Cerebellar cortex (tissue), 1 donor: ENCODE results near the gene WDR72.
A peak's percentile ranks its signal among the peaks of the same experiment; 100 is the strongest.
"Not testable (repeated sequence)": the region's sequence is repeated elsewhere in the genome, so short reads cannot be mapped to it uniquely, and the experiment has no call there.

ENCODE experiments used
- DNase-seq: peaks from one replicate; pipeline ENCODE4 v3.0.0-alpha.2; 2015; ENCODE audit warnings: low spot score

WDR72 gene

DNA sequence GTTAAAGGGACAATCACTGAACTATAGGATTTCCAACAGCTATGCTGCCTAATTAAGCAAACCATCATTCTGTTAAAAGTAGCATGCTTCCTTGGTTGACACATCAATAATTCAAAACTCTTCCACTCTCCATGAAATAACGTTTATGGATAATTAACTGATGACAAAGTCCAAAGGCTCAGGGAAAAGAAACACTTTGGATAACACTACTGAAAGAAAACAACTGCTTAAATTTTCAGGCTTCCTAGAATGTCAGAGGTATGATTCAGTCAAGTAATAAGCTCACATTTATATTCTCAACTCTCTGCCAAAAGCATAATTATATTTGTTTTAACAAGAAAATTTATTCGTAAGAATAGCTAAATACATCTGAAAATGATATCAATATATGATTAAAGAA, 49.6 kb downstream of the WDR72 start:
- no peak for DNase-seq

- DNase-seq: no peak
These were observed 64.1 kb downstream of the WDR72 start for GRCh38 chr15:53695365-53695764.

DNA sequence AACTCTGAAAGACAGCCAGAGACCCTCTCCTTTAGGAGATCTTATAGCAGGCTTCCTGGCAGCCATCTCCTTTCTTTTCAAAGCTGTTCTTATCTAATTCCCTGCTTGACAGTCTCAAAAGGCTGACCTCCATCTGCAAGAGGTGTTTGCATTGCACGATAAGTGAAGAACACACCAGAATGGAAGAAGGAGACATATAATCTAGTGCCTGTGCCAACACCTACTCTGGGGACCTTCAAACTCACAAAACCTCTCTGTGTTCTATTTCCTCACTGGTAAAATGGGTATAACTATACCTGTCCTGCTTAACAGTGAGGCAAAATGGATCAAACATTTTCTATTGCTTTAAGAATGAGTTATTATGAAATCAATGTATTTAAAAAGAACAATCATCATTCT, 65.0 kb downstream of the WDR72 start:
- DNase-seq: no peak

DNA sequence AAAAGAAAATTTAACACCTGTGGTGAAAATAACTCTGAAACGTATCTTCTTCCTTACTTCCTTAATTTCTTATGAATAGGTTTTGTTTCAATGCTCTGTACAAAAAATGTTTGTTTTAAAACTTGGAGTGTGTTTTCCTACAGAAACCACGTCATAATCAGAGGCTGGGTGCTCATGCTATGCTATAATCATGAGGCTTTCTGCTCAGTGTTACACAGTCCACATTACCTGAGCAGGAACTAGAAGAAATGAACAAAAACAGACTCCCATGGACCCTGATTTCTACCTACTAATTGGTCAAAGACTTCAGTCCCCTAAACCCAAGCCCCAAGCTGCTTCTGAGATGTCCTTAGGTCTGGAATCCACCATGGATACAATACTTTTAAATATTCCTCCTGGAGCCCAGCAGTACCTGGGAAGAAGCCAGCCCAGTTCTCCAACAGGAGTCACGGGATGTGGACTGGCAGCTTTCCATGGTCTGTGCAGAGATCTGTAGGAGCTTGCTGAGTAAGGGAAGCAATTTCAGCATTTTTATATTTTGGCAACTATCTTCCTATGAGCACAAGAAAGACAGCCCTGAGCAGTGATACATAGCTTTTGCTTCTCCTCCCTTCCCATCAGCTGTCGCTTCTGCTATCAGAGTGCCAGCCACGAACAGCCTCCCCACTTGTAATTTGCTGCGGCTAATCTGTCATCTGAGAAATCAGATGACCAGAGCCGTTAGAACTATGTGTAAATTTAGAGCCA, 65.6 kb downstream of the WDR72 start:
- DNase-seq: peak; percentile 62

DNA sequence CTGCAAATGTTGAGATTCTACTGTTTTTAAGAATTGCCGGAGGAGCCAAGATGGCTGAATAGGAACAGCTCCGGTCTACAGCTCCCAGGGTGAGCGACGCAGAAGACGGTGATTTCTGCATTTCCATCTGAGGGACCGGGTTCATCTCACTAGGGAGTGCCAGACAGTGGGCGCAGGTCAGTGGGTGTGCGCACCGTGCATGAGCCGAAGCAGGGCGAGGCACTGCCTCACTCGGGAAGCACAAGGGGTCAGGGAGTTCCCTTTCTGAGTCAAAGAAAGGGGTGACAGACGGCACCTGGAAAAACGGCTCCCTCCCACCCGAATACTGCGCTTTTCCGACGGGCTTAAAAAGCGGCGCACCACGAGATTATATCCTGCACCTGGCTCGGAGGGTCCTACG, 75.3 kb downstream of the WDR72 start:
- DNase-seq: not testable (repeated sequence)

DNA sequence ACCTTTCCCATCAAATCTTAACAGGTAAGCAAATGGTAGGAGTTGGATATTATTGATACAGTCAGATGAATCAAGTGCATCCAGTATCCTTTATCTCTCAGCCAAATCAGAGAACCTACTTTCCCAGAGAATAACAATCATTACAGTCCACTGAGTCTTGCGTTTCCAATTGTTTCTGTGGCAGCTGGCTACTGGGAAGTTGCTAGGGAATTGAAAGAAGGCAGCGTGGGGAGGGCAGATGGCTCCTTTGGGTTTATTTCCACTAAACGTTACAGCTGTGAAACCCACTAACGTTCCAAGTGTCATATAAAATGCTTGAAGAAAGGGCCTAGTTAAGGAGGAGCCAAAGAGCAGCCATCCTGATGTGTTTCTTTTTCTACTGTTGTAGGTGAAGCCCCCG, 78.4 kb downstream of the WDR72 start:
- no peak for DNase-seq

GRCh38 chr15:53675832-53676231, 83.6 kb downstream of the WDR72 start:
- no peak for DNase-seq

- DNase-seq: no peak
These were observed 87.9 kb downstream of the WDR72 start for GRCh38 chr15:53671545-53671944.

- DNase-seq: no peak
These were observed 88.8 kb downstream of the WDR72 start for GRCh38 chr15:53670701-53671100.

GRCh38 chr15:53665930-53666329, 93.5 kb downstream of the WDR72 start:
- no peak for DNase-seq

GRCh38 chr15:53658827-53659555, 100.5 kb downstream of the WDR72 start:
- DNase-seq: no peak

DNA sequence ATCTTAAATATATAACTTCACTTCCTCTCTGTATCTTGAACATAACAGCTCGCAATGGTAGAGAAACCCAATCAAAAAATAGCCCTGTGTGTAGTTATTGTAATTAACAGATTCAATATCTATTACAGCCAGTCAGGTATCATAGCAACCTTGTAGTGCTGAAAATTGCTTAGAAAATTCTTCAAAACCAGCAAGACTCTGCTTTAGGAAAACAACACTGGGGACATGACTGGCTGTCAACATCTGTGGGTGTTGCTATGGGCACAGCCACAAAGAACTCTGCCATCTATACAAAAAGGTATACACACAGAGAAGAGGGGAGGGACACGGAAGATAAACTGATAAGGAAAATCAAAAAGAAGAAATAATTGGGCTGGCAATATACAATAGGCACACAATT, 101.2 kb downstream of the WDR72 start:
- no peak for DNase-seq

DNA sequence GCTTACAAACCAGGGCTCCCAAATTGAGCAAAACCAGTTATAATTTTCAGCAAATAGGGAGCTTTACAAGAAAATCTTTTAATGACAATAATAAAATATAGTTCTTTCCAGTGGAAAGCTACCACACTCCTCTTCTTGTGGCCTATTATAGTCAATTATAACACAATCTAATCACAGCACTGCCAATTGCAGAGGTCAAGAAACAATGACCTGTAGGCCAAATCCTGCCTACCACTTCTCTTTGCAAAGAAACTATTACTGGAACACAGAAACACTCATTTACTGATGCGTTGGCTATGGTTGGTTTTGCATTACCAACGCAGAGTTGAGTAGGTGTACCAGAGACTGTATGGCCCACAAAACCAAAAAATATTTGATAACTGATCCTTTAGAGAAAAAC, 110.5 kb downstream of the WDR72 start:
- no peak for DNase-seq

GRCh38 chr15:53644660-53645059, 114.8 kb downstream of the WDR72 start:
- no peak for DNase-seq

DNA sequence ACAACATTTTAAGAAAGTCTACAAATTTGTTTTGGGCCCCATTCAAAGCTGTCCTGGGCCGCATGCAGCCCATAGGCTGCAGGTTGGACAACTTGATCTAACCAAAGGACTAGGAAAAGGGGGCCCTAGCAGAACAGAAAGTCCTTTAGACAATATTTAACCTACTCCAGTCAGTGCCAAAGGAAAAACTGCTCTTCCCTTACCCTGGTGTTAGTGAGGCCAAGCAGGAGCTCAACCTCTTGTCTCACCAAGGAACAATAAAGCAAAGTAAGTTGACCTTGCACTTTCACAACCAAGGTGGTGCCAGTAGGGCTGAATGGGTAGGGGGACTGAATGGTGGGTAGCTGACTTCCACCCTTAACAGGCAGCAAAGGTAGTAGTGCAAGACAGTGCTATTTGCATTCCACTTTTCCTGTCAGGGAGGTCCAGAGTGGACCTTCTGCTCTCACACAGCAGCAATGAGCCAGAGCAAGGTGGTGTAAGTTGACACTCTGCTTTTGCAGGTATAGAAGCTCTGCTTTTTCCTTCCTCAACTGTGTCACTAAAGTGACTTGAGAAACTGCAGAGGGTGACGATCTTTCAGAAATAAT, 124.9 kb downstream of the WDR72 start:
- no peak for DNase-seq

GRCh38 chr15:53627279-53627678, 132.2 kb downstream of the WDR72 start:
- no peak for DNase-seq

GRCh38 chr15:53625962-53626845, 133.3 kb downstream of the WDR72 start:
- no peak for DNase-seq

DNA sequence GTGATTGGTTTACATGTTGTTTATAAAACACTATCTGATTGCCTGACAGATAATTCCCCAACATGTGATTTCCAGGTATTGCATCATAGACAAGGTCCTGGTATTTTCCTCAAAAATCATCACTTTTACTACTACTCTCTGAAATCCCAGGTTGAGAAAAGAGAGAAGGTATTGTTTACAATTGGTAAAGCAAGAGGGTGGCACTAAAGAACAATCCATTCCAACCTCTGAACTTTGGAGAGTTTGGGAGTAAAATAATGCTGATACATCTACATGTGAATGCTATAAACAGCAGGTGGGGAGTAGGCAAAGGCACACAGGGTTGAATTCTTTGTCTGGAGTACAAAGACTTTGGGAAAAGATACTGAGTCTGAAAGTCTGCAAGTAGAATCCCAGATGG, 134.2 kb downstream of the WDR72 start:
- no peak for DNase-seq

GRCh38 chr15:53618461-53618860, 141.0 kb downstream of the WDR72 start:
- DNase-seq: no peak

DNA sequence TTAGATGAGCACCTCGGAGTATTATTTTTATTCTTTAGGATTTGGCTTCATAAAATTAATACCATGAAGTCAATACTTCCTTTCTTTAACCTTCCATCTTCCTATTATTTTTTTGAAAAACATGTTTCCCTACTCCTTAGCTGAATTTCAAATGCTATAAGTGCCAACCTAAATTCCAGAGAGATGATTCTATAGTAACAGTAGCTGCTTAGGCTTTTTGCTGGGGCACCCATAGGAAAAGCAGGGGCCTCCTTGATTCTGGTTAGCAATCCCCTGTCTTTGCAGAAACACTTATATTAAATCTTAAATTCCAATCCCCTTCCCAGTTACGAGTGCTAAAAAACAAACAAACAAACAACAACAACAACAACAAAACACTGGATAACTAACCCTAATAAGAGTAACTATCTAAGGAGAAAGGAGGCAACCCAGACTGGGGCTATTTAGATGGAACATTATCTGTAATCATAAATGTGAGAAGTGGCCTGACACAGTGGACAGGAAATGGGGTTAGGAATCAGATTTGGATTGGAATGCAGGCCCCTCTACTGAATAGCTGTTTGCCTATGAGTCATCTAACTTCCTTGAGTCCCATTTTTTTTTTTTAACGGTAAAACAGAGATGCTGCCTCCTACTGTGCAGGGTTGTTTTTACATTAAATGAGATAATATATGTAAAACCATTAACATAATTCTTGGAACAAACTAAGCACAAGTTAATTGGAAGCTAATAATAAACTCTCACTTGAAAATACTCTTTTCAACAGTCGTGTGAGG, 148.1 kb downstream of the WDR72 start:
- no peak for DNase-seq

- no peak for DNase-seq
These were observed 168.4 kb downstream of the WDR72 start for GRCh38 chr15:53591041-53591440.

DNA sequence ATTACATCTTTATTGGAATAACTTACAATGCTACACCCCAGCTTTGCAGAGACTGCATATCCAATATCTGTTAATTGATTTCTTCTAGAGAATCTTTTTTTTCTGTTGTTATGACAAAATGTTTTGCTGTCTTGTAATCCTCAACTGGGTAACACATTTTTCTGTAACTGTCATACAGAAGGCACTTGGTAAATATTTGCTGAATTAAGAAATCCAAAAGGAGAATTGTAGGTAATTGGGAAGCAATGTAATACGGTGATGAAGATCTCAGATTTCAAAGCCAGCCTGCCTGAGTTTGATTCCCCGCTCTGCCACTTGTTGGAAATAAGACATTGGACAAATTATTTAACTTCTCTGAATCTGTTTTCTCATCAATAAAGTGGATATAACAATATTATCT, 169.1 kb downstream of the WDR72 start:
- no peak for DNase-seq
